Activated CD4-positive, alpha-beta T cell treated with anti-CD3 and anti-CD28 coated beads, Interleukin-2, amount 50 U/mL, for 16 hours (primary cell): ENCODE results near the gene CHERP.

Experiments used
- DNase-seq: peaks from one replicate; pipeline ENCODE4 v3.0.0-alpha.2; 2020

The CHERP gene

DNA sequence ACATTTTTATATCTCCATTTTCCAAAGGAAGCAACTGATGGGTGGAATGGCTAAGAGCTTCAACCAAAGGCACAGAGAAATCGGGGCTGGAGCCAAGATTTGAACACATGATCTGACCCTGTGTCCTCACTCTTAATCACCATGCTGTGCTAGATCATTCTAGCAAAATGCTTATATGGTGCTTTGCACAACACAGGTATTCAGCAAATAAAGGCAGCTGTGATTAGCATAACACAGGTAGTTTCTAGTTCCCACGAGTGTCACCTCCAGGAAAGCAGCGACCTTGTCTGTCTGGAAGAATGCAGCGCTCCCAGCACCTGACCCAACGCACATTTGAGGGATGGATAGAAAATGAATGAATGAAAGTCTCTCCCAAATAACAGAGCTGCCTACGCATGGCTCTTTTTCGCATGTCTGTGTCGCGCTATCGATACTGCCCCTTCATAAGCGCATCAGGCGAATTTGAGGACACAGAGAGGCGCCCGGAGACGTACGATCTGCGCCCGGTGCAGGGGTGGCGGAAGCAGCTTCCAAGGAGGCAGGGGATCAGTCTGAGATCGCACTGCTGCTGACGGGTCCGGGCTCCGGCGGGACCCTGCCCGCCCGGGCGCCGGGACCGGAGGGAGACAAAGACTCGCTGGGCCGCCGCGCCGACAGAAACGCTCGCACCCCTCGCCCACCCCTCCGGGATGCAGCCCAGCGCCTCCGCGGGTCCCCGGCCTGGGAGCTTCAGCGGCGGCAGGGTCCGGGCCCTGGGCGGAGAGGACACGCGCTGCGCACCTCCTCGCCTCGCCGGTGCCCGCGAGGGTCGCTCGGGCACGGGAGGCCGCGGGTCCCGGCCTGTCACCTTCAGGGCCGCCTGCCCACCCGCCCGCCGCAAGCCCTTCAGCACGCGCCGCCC, 71.1 kb downstream of the CHERP start:
- DNase-seq: peak; percentile 33

DNA sequence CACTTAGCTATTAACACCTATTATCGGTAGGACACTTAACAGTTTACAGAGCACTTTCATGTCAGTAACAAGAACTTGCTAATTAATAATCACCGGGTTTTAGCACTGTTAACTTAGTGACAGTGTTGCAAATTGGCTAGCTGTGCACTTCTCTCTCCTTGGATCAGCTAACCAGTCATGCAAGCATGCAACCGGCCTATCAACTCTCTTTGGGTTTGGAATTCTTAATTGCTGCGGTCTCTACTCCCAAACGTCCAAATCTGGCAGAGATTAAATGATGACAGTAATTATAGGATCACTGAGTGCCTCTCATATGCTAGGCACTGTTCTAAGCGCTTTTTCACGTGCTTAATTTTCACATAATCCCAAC, 71.7 kb downstream of the CHERP start:
- no peak for DNase-seq
